ENCODE measurements around the gene ACTMAP. TPM values are rescaled to one million over a fixed set of nuclear protein-coding genes. Genes with fewer than 3 reads are reported as not detected.
A peak's percentile ranks its signal among the peaks of the same experiment; 100 is the strongest.

Gene ACTMAP
- total and polyA plus RNA-seq, 2 of the 13 experiments (the other 11 are each of a cell fraction or from before 2014, with no cell fraction given), result 2.2 to 7.9 TPM

- TF ChIP-seq DDIT3 (CRISPR knock-in tag; IDR thresholded peaks at IDR 0.05) (no peak), BCLAF1 (IDR thresholded peaks at IDR 0.05) (no peak), ZNF362 (CRISPR knock-in tag; IDR thresholded peaks at IDR 0.05; ENCODE audit: borderline replicate concordance) (0 out of 2 replicates have a peak, but pooled peaks have one; percentile 15), ZNF569 (CRISPR knock-in tag; IDR thresholded peaks at IDR 0.05; ENCODE audit: borderline replicate concordance) (no peak), SRSF4 (IDR thresholded peaks at IDR 0.05; ENCODE audit: low read depth, low read length, poor library complexity, severe bottlenecking) (no peak), ZNF674 (CRISPR knock-in tag; IDR thresholded peaks at IDR 0.05; ENCODE audit: low read depth) (no peak), ZBTB8A (CRISPR knock-in tag; IDR thresholded peaks at IDR 0.05; ENCODE audit: borderline replicate concordance, low read depth) (no peak), SP2 (CRISPR knock-in tag; IDR thresholded peaks at IDR 0.05) (no peak), SIN3A (IDR thresholded peaks at IDR 0.05; ENCODE audit: borderline replicate concordance, low read depth, low read length) (no peak), ZNF724P (CRISPR knock-in tag; IDR thresholded peaks at IDR 0.05; ENCODE audit: borderline replicate concordance) (no peak; the same call in 1 of the 2 replicates), REL (CRISPR knock-in tag; conservative IDR thresholded peaks at IDR 0.05) (no peak), HINFP (CRISPR knock-in tag; IDR thresholded peaks at IDR 0.05; ENCODE audit: low read depth) (no peak), DZIP1 (CRISPR knock-in tag; IDR thresholded peaks at IDR 0.05) (no peak), TIGD3 (CRISPR knock-in tag; IDR thresholded peaks at IDR 0.05; ENCODE audit: borderline replicate concordance) (no peak), ZNF256 (CRISPR knock-in tag; conservative IDR thresholded peaks at IDR 0.05) (0 out of 2 replicates have a peak, but pooled peaks have one; percentile 16), RFX5 (IDR thresholded peaks at IDR 0.05; ENCODE audit: low read depth, low read length) (no peak)
Measured at GRCh38 chr19:40718774-40719391, 31.4 kb downstream of the ACTMAP start (continued).
